MM.1S (cell line): ENCODE data around the gene SPPL3.

Source experiments
- DNase-seq: peaks from one replicate; pipeline ENCODE4 v3.0.0-alpha.2; 2015
- H2AFZ ChIP-seq: fragments of 300-600 bp; sonication (generic); 2 replicates; pipeline ENCODE4 v1.6.0; 2016; ENCODE audit warnings: antibody characterized with exemption, low read length
- H3F3A ChIP-seq: fragments of 300-600 bp; sonication (generic); 2 replicates; pipeline ENCODE4 v1.6.1; 2016; ENCODE audit warnings: mild to moderate bottlenecking, antibody characterized with exemption, low read length, moderate library complexity, mixed read lengths; ENCODE audit not compliant: insufficient read depth
- H3K27ac ChIP-seq: fragments of 300-600 bp; sonication (generic); 2 replicates; pipeline ENCODE4 v1.5.1; 2016; ENCODE audit warnings: mild to moderate bottlenecking, low read length
- H3K27me3 ChIP-seq: fragments of 300-600 bp; sonication (generic); replicated peaks from 2 replicates; pipeline ENCODE4 v1.6.0; 2016; ENCODE audit warnings: low read length; ENCODE audit not compliant: insufficient read depth
- H3K36me3 ChIP-seq: fragments of 300-600 bp; sonication (generic); replicated peaks from 2 replicates; pipeline ENCODE4 v1.6.1; 2016; ENCODE audit warnings: mild to moderate bottlenecking, low read length, mixed read lengths; ENCODE audit not compliant: insufficient read depth
- H3K4me1 ChIP-seq: fragments of 300-600 bp; sonication (generic); 2 replicates; pipeline ENCODE4 v1.6.1; 2016; ENCODE audit warnings: low read length, mixed read lengths
- H3K4me2 ChIP-seq: fragments of 300-600 bp; sonication (generic); 2 replicates; pipeline ENCODE4 v1.6.0; 2016; ENCODE audit warnings: low read depth, low read length
- H3K4me3 ChIP-seq: fragments of 300-600 bp; sonication (generic); 2 replicates; pipeline ENCODE4 v1.5.1; 2016; ENCODE audit warnings: low read length, mixed read lengths
- H3K79me2 ChIP-seq: fragments of 300-600 bp; sonication (generic); 2 replicates; pipeline ENCODE4 v1.6.1; 2016; ENCODE audit warnings: mixed run types, low read length, mixed read lengths
- H3K9ac ChIP-seq: fragments of 300-600 bp; sonication (generic); 2 replicates; pipeline ENCODE4 v1.6.1; 2016; ENCODE audit warnings: low read length, mixed read lengths
- H3K9me2 ChIP-seq: fragments of 300-600 bp; sonication (generic); replicated peaks from 2 replicates; pipeline ENCODE4 v1.6.1; 2016; ENCODE audit warnings: mild to moderate bottlenecking, low read length, mixed read lengths; ENCODE audit not compliant: insufficient read depth
- H3K9me3 ChIP-seq: fragments of 300-600 bp; sonication (generic); replicated peaks from 2 replicates; pipeline ENCODE4 v1.6.1; 2016; ENCODE audit warnings: mild to moderate bottlenecking, low read length, mixed read lengths; ENCODE audit not compliant: insufficient read depth
- H4K20me1 ChIP-seq: fragments of 300-600 bp; sonication (generic); 2 replicates; pipeline ENCODE4 v1.6.1; 2016; ENCODE audit warnings: mild to moderate bottlenecking, low read length, moderate library complexity, mixed read lengths; ENCODE audit not compliant: insufficient read depth
- EZH2 ChIP-seq: fragments of 300-600 bp; sonication (generic); optimal IDR thresholded peaks from 2 replicates; pipeline ENCODE3; 2017; ENCODE audit warnings: low read depth, mild to moderate bottlenecking, antibody characterized with exemption, low read length, mixed read lengths
- EZH2phosphoT487 ChIP-seq: fragments of 300-600 bp; sonication (generic); IDR thresholded peaks from 2 replicates; pipeline ENCODE4 v1.6.1; 2018; ENCODE audit warnings: antibody characterized with exemption, low read length
- TF ChIP-seq, protein P1 (sequence below): fragments of 300-600 bp; sonication (generic); IDR thresholded peaks from 2 replicates; pipeline ENCODE4 v1.5.1; 2016; ENCODE audit warnings: antibody characterized with exemption, low read length, mixed read lengths

Gene SPPL3

GRCh38 chr12:120846721-120847120 lies 57.4 kb downstream of the SPPL3 start:
- H4K20me1 ChIP-seq, result no peaks in the 10 kb centered on the region
- no peaks in the 10 kb centered on the region for H3K9me2 ChIP-seq
- no peaks in the 10 kb centered on the region for H3K36me3 ChIP-seq
- H3K9ac ChIP-seq, result no peak overlapping the region
- H3K27ac ChIP-seq, result no peak overlapping the region
- DNase-seq, result no peak
- no peaks in the 10 kb centered on the region for H3K27me3 ChIP-seq
- H3K4me1 ChIP-seq, result peaks cover 59% of the 10 kb centered on the region
- no peaks in the 10 kb centered on the region for H3K9me3 ChIP-seq
- TF ChIP-seq, protein P1, sequence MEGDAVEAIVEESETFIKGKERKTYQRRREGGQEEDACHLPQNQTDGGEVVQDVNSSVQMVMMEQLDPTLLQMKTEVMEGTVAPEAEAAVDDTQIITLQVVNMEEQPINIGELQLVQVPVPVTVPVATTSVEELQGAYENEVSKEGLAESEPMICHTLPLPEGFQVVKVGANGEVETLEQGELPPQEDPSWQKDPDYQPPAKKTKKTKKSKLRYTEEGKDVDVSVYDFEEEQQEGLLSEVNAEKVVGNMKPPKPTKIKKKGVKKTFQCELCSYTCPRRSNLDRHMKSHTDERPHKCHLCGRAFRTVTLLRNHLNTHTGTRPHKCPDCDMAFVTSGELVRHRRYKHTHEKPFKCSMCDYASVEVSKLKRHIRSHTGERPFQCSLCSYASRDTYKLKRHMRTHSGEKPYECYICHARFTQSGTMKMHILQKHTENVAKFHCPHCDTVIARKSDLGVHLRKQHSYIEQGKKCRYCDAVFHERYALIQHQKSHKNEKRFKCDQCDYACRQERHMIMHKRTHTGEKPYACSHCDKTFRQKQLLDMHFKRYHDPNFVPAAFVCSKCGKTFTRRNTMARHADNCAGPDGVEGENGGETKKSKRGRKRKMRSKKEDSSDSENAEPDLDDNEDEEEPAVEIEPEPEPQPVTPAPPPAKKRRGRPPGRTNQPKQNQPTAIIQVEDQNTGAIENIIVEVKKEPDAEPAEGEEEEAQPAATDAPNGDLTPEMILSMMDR, result no peak
- TF ChIP-seq EZH2phosphoT487, result no peak
- TF ChIP-seq EZH2, result no peak
- H3F3A ChIP-seq, result peaks cover 21% of the 10 kb centered on the region
- no peak overlapping the region for H3K4me2 ChIP-seq
- peaks cover 74% of the 10 kb centered on the region for H3K79me2 ChIP-seq
- no peak overlapping the region for H2AFZ ChIP-seq
- no peak overlapping the region for H3K4me3 ChIP-seq

DNA sequence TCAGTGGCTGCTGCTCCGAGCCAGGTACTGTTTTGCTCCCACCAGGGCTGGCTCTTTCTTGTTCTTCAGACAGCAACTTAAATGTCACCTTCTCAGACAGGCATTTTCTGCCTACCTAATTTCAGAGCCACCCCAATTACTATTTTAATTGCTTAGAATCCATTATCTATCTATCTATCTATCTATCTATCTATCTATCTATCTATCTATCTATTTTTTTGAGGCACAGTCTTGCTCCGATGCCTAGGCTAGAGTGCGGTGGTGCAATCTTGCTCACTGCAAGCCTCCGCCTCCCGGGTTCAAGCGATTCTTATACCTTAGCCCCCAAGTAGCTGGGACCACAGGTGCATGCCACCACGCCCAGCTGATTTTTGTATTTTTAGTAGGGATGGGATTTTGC lies 58.5 kb downstream of the SPPL3 start:
- Histone ChIP-seq H3K4me2 (no peak overlapping the region), H3K9ac (no peak overlapping the region), H3K36me3 (no peaks in the 10 kb centered on the region), H3K4me1 (peaks cover 56% of the 10 kb centered on the region), H3K27ac (no peak overlapping the region), H3K27me3 (no peaks in the 10 kb centered on the region), H3K9me2 (no peaks in the 10 kb centered on the region), H3K79me2 (peaks cover 76% of the 10 kb centered on the region), H2AFZ (no peak overlapping the region), H4K20me1 (no peaks in the 10 kb centered on the region), H3F3A (peaks cover 15% of the 10 kb centered on the region), H3K9me3 (no peaks in the 10 kb centered on the region), H3K4me3 (no peak overlapping the region)
- TF ChIP-seq EZH2 (no peak), EZH2phosphoT487 (no peak)
- TF ChIP-seq, protein P1, result no peak
- no peak for DNase-seq

GRCh38 chr12:120844768-120845449 lies 59.2 kb downstream of the SPPL3 start:
- Histone ChIP-seq H3K9me2 (no peaks in the 10 kb centered on the region), H3K4me1 (peaks cover 48% of the 10 kb centered on the region), H3K9ac (no peak overlapping the region)

More at GRCh38 chr12:120844768-120845449, 59.2 kb downstream of the SPPL3 start:
- DNase-seq, result no peak
- H3F3A ChIP-seq, result peaks cover 15% of the 10 kb centered on the region
- H3K9me3 ChIP-seq, result no peaks in the 10 kb centered on the region
- H3K27ac ChIP-seq, result no peak overlapping the region
- H3K36me3 ChIP-seq, result no peaks in the 10 kb centered on the region
- no peaks in the 10 kb centered on the region for H4K20me1 ChIP-seq
- H3K4me2 ChIP-seq, result no peak overlapping the region
- H3K27me3 ChIP-seq, result no peaks in the 10 kb centered on the region
- H3K79me2 ChIP-seq, result peaks cover 74% of the 10 kb centered on the region
- no peak overlapping the region for H2AFZ ChIP-seq
- H3K4me3 ChIP-seq, result no peak overlapping the region
- no peak for TF ChIP-seq EZH2
- TF ChIP-seq, protein P1, result no peak
- TF ChIP-seq EZH2phosphoT487, result no peak
